ENCODE data around the gene RCOR1.
A peak's percentile ranks its signal among the peaks of the same experiment; 100 is the strongest.
"Not testable (repeated sequence)": the region's sequence is repeated elsewhere in the genome, so short reads cannot be mapped to it uniquely, and the experiment has no call there.

RCOR1 gene

DNA sequence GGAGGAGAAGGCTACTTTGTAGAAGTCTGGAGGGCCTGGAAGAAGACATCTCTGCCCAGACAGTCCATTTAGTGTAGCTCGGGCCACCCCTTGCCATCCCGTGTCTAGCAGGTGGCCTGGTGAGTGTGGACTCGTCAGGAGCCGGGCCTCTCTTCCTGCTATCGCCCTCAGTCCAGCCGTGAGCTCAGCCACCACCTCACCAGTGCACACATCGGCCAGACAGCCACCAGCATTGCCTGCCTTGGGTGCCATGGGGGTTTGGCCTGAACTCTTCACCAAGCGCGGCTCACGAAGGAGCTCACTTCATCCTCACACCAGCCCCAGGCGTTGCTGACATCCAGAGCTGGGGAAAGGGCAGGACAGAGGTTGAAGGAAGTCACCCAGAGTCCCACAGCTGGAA, 165.2 kb downstream of the RCOR1 start:
- no peak for FAIRE-seq

DNA sequence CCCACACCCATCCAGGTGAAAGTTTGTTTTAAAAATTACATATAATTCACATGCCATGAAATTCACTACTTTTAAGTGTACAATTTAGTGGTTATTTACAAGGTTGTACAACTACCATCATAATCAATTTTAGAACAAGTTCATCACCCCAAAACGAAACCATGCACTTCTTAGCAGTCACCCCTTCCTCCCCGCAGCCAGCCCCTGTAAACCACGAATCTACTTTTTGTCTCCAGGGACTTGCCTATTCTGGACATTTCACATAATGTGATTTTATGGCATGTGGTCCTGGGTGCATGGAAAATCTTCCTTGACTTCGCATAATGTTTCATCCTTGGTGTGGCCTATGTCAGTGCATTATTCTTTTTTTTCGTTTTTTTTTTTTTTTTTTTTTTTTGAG, 165.6 kb downstream of the RCOR1 start:
- FAIRE-seq = no peak

DNA sequence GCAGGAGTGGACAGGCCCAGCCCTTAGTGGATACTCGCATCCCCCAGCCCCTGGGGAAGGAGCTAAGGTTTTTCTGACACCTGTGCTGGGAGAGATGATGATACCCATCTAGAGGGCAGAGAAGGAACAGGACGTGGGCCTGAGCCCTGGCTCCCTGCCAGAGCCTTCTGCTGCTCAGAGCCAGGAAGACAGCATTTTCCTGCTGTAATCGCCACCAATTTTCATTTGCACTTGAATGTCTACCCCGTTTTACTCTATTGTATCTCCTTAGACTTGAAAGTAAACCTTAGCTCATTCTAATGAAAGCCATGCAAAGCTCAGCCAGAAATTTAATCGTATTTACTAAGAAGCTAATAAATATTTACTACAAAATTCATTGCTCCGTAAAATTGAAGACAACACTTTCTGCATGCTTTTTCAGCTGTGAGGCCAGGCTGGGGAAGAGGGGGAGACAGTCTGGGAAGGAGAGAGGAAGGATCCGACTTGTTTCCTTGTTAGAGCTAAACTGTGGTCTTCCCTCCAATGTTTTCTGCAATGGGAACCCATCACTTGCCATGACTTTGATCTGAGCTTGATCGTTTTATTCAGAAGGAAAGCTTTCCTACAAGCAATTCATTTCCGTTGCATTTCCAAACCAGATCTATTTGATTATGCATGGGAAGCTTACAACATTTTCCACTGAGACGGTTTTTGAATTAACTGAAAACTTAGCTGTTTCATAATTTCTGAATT, 167.2 kb downstream of the RCOR1 start:
- FAIRE-seq = no peak

DNA sequence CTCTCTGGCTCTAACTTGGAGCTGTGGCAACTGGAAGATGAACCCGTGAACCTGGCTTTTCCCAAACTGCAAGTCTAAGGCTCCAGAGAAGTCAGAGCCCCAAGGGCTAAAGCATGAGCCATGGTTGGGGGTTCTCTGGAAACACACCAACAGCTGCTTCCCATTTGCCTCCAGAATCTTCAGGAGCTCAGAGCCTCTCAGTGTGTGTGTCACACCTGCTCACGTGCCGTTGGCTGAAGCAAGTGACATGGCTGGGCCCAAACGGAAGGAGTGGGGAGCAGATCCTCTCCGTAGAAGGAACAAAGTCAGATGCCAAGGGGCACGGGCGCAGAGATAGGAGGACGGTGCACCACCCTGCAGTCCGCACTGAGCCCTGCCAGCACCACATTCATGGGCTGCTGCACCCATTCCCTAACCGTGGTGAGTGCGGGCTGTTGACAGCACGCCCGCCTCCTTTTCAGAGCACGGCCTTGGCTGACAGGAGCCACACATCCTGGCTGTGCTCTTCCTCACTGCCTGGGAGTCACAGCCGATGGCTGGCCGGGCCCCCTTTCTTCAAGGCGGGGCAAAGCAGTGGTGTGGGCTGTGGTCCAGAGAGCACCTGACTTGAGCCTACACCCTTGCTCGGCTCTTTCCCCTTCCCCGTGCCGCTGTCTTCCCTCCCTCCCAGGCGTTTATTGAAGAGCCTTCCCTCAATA, 168.2 kb downstream of the RCOR1 start:
- FAIRE-seq = no peak

DNA sequence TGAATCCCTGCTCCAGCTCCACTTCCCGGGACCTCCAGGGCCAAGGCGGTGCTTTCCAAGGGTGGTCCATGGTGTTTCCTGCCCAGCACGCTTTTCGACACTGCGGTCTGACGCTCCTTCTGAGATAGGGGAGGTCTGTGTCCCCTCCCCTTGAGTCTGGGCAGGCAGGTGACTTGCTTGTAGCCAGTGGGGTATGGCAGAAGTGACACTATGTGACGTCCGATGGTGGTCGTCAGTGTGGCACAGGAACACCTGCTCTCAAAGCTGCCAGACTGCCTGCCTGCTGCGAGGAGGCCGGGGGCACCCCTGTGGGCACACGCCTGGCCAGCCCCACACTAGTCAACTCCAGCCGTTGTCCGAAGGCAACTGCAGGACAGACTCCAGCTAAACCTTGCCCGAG, 168.8 kb downstream of the RCOR1 start:
- no peak for FAIRE-seq

DNA sequence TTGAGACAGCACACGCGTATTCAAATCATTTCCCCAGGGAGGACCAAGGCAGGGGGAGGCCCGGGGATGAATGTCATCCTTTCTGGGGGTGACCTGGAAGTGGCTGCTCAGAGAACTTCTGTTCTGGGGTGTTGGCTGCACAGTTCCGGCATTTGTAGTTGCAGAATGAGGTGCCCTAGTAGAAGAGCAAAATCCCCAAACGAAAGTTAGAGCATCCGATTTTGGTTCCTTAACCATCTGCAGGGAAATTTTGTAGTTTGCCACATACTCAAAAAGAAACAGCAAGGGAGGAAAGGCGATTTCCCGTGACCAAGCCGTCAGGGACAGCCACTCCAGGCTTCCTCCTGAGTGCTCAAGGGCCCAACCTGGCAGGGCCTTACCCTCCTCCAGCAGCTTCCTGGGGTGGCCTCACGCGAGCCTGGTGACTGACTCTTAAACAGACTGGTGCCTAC, 171.8 kb downstream of the RCOR1 start:
- FAIRE-seq = no peak

DNA sequence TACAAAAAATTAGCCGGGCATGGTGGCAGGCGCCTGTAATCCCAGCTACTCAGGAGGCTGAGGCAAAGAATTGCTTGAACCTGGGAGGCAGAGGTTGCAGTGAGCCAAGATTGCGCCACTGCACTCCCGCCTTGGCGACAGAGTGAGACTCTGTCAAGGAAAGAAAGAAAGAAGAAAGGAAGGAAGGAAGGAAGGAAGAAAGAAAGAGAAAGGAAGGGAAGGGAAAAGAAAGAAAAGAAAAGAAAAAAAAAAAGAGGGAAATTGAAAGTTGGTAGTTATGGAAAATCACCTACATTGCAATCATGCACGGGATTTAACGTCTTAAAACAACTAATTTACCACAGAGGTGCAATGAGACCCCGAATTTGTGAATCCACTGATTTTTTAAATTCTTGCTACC, 173.3 kb downstream of the RCOR1 start:
- FAIRE-seq = not testable (repeated sequence)

DNA sequence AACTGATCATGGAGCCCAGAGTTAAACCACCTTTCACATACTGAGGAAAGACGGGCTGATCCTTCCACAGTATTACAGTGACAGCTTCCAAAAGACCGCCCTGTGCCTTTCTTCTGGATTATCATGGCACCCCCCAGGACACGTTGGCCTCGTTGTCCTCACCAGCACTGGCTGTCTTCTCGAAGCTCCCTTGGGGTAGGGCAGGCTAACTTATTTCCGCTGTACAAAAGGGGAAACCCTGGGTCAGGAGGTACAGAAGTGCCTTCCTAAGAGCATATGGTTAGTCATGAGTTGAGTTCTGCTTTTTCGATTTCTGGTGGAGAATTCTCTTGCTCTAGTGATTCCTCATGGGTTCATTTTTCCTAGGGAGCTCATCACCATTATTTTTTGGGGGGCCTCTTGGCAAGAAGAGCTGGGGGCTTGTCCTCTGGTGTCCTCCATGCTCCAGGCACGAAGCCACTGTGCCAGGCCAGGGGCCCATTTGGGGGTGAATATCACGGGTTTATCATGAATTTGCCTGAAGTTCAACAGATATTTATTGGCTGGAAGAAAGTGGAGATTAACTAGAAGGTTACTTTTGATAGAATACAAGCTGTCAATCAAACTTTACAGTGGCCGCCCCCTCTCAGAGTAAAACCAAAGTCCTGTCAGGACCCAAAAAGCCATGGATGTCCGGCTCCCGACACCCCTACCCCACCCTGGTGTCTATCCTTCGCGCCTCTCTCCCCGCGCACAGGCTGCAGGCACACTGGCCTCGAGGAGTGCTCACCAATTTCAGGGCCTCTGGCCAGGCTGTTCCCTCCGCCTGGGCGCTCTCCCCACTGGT, 176.0 kb downstream of the RCOR1 start:
- no peak for FAIRE-seq

DNA sequence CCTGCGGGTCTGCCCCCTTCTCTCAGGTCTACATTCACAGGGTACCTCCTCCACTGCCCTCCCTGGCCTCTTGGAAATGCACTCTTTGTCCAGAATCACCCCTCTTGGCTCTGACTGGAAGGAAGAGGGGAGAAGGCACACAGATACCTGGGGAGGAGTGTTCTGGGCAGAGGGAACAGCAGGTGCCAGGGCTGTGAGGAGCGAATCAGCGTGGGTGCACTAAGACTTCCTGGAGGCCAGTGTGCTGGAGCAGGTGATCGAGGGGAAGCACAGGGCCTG, 176.5 kb downstream of the RCOR1 start:
- FAIRE-seq = no peak

DNA sequence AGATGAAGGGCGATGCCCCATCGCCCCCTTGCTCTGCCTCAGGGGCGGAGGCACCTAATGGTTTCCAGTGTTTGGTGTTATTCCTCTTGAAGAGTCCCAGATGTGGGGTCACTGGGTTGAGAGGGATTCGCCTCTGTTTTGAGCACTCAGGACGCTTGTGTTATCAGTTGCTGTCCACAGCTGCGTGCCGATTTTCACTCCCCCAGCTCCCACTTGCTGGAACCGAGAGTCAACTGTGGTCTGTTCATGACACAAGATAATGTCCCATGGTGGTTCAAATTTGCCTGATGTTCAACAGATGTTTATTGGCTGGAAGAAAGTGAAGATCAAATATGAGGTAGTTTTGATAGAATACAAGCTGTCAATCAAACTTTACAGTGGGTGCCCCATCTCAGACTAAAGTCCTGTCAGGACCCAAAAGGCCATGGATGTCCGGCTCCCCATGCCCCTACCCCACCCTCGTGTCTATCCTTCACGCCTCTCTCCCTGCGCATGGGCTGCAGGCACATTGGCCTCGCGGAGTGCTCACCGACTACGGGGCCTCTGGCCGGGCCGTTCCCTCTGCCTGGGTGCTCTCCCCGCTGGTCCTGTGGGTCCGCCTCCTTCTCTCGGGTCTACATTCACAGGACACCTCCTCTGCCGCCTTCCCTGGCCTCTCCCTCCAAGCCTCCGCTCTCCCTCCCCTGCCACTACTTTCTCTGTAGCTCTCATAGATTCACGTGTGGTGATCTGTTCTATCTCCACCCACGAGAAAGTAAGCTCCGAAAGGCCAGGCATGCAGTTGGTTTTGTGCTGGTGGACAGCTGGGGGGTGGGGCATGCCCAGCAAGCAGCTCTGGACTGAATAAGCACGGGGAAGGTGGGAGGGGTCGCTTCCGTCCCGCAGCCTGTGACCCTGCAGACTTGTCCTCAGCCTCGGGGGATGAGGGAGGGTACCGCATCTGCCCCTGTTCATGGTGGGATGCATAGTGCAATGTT, 178.0 kb downstream of the RCOR1 start:
- FAIRE-seq = no peak

DNA sequence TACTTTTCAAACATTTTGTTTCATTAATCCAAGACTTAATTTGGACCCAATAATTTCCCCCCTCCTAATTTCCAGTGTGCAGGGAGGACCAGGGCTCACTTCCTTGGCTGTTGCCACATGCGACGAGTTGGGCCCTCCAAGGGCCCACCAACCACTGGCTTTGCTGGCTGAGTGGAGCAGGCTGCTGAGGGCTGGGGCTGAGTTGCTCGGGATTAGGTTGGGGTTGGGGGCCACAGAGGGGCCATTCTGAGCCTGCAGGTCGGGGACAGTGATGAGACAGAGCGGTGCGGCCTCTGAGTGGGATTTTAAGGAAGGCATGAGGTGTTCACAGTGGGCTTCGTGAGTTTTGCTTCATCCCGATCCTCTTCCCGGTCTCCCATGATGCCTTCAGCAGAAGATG, 178.7 kb downstream of the RCOR1 start:
- FAIRE-seq = no peak

DNA sequence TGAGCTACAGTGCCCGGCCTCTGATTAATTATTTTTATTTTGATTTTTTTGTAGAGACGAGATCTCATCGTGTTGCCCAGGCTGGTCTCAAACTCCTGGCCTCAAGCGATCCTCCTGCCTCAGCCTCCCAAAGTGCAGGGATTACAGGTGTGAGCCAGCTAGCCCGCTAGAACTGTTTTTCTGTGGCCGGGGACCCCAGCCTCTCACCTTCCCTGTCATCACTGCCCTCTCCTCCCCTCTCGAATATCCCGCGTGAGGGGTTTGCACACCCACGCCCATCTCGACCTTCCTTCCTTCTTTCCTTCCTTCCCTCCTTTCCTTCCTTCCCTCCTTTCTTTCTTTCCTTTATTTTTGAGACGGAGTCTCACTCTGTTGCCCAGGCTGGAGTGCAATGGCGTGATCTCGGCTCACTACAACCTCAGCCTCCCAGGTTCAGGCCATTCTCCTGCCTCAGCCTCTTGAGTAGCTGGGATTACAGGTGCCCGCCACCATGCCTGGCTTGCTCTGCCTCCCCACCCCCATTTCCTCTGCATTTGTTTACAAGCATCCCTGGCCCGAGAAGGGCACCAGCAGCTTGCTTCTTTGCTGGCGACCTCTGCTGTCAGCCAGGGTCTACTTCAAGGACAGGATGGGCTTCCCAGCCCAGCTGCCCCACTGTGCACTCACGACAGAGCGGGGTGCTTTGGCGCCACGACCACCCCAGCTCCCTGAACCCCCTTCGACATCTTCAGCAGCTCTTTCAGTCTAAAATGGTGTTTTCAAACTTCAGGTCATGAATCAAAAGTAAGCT, 180.5 kb downstream of the RCOR1 start:
- FAIRE-seq = no peak

DNA sequence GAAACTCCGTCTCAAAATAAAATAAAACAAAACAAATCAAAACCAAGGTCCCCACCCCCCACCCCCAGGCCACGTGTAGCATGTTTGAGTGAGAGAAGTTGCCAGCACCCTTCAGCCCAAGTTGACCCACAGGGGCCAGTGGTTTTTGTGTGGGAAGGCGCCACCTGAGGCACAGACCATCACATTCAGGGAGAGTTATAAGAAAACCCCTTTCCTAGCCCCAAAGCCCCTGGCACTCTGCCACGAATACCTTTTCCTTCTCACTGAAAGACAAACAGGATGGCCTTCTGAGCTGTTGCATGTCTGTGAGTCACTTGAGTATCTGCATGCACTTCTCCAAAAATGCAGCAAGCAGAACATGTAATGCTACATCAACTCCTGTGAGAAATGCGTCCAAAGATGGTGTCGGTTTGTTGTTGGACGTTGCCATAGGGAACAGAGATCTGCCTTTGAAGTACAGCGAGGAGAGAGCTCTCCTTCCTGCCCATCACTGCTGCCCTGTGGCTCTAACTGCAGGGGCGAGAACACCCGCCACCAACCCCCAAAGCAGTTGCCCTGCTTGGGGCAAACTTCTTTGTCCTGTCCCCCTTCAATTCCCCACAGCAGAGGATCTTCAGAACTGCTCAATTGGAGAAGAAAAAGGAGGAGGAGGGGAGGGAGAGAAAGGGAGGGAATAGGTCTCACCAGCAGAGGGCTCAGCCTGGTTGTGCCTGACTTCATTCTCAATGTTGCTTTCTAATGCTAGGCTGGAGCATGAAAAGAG, 182.1 kb downstream of the RCOR1 start:
- peak; percentile 51 for FAIRE-seq

DNA sequence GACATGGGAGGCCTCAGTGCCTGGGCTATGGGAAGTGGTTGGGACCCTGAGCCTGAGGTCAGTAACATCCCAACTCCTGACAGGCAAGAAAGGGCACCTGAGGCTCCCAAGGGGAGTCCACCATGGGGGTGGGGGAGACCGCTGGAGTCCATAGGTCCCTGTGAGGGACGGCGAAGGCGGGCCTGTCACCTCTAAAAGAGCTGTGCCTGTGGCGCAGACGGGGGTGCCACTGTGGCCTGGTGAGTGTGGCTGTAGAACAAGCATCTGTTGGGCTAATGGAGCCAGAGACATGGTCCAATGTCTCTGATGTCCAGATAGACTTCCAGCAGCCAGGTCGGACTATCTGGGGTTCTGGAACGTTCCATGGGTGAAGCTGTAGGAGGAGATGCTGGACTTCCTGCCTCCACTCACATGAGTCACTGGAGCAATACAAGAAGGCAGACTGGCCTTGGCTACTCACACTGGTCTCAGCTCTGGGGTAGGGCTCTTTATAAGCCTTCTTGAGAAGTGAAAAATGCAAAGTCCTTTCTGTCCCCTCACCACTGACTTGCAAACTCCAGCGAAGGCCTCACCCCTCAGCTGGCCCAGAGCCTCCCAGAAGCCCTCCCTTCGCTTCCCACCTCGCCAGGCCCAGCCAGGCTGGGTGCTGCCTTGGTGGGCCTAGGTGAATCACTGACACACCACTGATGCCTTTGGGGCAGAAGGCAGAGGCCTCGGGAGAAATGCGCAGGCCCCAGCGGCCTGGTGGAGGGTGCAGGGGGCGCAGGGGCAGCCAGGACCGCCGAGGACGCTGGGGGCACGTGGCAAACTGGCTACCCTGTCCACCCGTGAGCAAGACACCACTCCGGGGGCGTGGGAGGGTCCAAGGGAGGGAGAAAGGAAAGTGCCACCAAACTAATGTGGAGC, 183.7 kb downstream of the RCOR1 start:
- no peak for FAIRE-seq

DNA sequence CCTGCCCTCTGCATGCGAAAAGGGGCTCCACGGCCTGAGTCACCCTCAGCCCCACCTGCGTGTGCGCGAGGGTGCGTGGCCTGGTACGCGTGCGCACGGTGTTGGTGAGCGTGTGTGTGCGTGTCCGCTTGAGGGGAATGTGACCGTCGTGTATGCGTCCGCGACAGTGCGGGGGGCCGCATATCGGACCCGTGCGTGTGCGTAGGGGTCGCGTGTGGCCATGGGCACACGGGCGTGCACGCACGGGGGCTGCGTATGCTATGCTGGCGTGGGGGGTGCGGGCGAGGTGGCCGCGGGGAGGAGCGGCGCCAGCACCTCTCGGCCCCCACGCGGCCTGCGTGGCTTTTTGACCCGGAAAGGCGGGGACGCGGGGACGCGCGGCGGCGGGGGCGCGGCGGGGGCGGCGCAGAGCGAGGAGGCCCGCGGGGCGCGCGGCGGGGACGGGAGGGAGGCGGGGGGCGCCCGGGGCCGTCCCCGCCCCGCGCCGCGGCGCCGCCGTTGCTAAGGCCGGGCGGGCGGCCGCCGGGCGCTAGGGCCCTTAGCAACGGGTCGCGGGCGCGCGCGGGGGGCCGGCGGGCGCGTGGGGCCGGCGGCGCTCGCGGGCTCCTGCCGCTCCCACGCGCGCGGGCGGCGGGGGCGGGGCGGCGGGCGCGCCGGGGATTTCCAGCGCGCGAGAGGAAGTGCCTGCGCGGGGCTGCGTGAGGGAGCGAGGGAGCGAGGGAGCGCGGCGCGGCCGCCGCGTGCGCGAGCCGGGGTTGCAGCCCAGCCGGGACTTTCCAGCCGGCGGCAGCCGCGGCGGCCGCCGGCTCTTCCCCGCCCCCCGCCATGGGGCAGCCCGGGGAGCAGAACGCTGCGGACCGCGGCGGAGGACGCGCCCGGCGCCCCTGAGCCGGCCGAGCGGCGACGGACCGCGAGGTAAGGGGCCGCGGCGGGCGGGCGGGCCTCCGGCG, 184.6 kb downstream of the RCOR1 start, which contains the start of gene TRAF3:
Gene TRAF3, plus strand, starts transcription at position 689 of the 950 bp plus-strand sequence. CDS start 92,753 bp downstream, outside the sequence.
- FAIRE-seq = no peak

DNA sequence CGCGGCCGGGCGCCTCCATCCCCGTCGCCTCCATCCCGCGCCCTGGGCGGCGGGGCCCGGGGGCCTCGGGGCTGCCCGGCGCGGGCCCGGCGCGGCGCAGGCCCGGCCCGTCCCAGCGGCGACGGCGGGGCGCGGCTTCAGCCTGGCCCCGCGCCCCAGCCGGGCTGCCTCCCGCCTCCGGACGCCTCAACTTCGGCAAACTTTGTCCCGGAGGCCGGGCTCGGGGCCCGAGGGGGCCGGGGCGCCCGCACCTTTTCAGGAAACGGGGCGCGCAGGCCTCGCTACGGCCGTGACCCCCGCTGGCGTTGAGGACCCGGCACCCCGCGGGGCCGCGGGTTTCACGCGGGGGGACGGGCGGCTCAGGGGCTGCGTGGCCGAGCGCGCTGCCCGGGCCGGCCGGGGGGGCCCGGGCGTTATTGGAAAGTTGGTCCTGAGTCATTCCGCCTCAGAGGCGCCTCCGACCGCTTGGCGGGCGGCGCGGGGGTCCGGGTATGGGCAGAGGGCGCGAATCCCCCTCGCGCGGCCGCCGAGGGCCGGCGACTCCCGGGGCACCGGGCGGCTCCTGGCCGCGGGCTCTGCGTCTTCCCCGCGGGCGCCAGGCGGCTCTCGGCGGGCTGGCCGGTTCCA, 185.4 kb downstream of the RCOR1 start:
- FAIRE-seq = no peak

DNA sequence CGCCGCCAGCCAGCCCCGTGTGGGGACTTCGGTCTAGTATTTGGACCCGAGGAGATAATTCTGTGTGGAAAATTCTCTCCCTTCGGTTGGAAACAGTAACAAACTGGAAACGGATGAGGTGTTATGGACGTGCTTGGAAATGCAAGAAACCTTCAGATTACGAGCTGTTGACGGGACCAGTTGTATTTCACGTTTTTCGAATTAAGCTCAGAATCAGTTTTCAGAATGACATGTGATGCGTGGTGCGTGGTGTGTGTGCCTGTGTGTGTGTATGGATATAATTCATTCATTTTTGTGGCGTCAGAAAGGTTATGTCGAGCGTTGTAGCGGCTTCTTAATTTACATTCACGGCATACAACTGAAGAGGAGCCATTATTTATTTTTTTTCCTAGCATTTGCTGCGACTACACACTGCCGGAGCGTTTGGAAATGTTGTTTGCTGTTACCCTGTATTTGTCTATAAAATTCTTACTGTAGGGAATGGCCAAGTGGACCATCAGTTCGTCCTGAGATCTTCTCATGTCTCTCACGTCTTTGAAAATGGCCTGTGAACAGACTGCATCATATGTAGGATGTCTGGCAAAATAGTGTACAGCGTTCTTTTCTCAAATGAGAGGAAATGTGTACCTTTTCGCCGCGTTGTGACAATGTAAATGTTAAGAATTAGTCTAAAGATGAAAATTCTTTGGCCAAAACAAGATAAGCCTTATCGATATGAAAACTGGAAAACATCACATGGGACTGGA, 186.1 kb downstream of the RCOR1 start:
- no peak for FAIRE-seq
